Urothelium cell line (cell line): ENCODE results near the gene ELMO1.

Source experiments
- DNase-seq: peaks from one replicate; pipeline ENCODE4 v3.0.0; 2011; ENCODE audit warnings: low spot score, mixed read lengths
- FAIRE-seq: peaks from 2 replicates; lab custom pipeline; 2011; peaks lifted over from hg19 to GRCh38; lab: Jason Lieb, UNC

The ELMO1 gene

GRCh38 chr7:37376386-37376785 is 72.3 kb downstream of the ELMO1 start:
- FAIRE-seq (no peak), DNase-seq (peak; percentile 21)

- FAIRE-seq (no peak), DNase-seq (no peak)
These were observed 75.9 kb downstream of the ELMO1 start for GRCh38 chr7:37372750-37373149.

- FAIRE-seq: no peak
These were observed 76.9 kb downstream of the ELMO1 start for GRCh38 chr7:37371755-37372154.

GRCh38 chr7:37369906-37370305 is 78.8 kb downstream of the ELMO1 start:
- FAIRE-seq: no peak
- DNase-seq: no peak

More at GRCh38 chr7:37371755-37372154, 76.9 kb downstream of the ELMO1 start:
- DNase-seq: no peak

GRCh38 chr7:37368540-37368939 is 80.1 kb downstream of the ELMO1 start:
- FAIRE-seq: no peak
- DNase-seq: no peak

- peak; percentile 13 for FAIRE-seq
These were observed 81.7 kb downstream of the ELMO1 start for GRCh38 chr7:37367010-37367409.

GRCh38 chr7:37366445-37366844 is 82.2 kb downstream of the ELMO1 start:
- no peak for FAIRE-seq
- DNase-seq: no peak

More at GRCh38 chr7:37367010-37367409, 81.7 kb downstream of the ELMO1 start:
- no peak for DNase-seq

- no peak for FAIRE-seq
- no peak for DNase-seq
These were observed 83.3 kb downstream of the ELMO1 start for GRCh38 chr7:37365405-37365804.

GRCh38 chr7:37364856-37365255 is 83.8 kb downstream of the ELMO1 start:
- DNase-seq: no peak

GRCh38 chr7:37363536-37364491 is 84.8 kb downstream of the ELMO1 start:
- FAIRE-seq (no peak), DNase-seq (no peak)

More at GRCh38 chr7:37364856-37365255, 83.8 kb downstream of the ELMO1 start:
- no peak for FAIRE-seq

- no peak for FAIRE-seq
- no peak for DNase-seq
These were observed 85.9 kb downstream of the ELMO1 start for GRCh38 chr7:37362802-37363201.

GRCh38 chr7:37360484-37360883 is 88.2 kb downstream of the ELMO1 start:
- FAIRE-seq (no peak), DNase-seq (no peak)

- FAIRE-seq (no peak), DNase-seq (no peak)
These were observed 88.8 kb downstream of the ELMO1 start for GRCh38 chr7:37359662-37360444.

GRCh38 chr7:37359180-37359579 is 89.5 kb downstream of the ELMO1 start:
- FAIRE-seq (peak; percentile 13), DNase-seq (no peak)

- DNase-seq (no peak), FAIRE-seq (peak; percentile 70)
These were observed 91.0 kb downstream of the ELMO1 start for GRCh38 chr7:37357637-37357996.

- FAIRE-seq (no peak), DNase-seq (no peak)
These were observed 91.6 kb downstream of the ELMO1 start for GRCh38 chr7:37356911-37357636.

GRCh38 chr7:37354656-37355131 is 94.0 kb downstream of the ELMO1 start:
- DNase-seq (peak; percentile 45), FAIRE-seq (peak; percentile 73)

GRCh38 chr7:37353949-37354655 is 94.6 kb downstream of the ELMO1 start:
- FAIRE-seq (no peak), DNase-seq (no peak)

GRCh38 chr7:37352974-37353948 is 95.4 kb downstream of the ELMO1 start:
- peak; percentile 27 for DNase-seq
- peak; percentile 30 for FAIRE-seq
